MM.1S (cell line): ENCODE results near the gene TBC1D5.

Experiments used
- DNase-seq: peaks from one replicate; pipeline ENCODE4 v3.0.0-alpha.2; 2015
- H2AFZ ChIP-seq: fragments of 300-600 bp; sonication (generic); 2 replicates; pipeline ENCODE4 v1.6.0; 2016; ENCODE audit warnings: antibody characterized with exemption, low read length
- H3F3A ChIP-seq: fragments of 300-600 bp; sonication (generic); 2 replicates; pipeline ENCODE4 v1.6.1; 2016; ENCODE audit warnings: mild to moderate bottlenecking, antibody characterized with exemption, low read length, moderate library complexity, mixed read lengths; ENCODE audit not compliant: insufficient read depth
- H3K27ac ChIP-seq: fragments of 300-600 bp; sonication (generic); 2 replicates; pipeline ENCODE4 v1.5.1; 2016; ENCODE audit warnings: mild to moderate bottlenecking, low read length
- H3K27me3 ChIP-seq: fragments of 300-600 bp; sonication (generic); replicated peaks from 2 replicates; pipeline ENCODE4 v1.6.0; 2016; ENCODE audit warnings: low read length; ENCODE audit not compliant: insufficient read depth
- H3K36me3 ChIP-seq: fragments of 300-600 bp; sonication (generic); replicated peaks from 2 replicates; pipeline ENCODE4 v1.6.1; 2016; ENCODE audit warnings: mild to moderate bottlenecking, low read length, mixed read lengths; ENCODE audit not compliant: insufficient read depth
- H3K4me1 ChIP-seq: fragments of 300-600 bp; sonication (generic); 2 replicates; pipeline ENCODE4 v1.6.1; 2016; ENCODE audit warnings: low read length, mixed read lengths
- H3K4me2 ChIP-seq: fragments of 300-600 bp; sonication (generic); 2 replicates; pipeline ENCODE4 v1.6.0; 2016; ENCODE audit warnings: low read depth, low read length
- H3K4me3 ChIP-seq: fragments of 300-600 bp; sonication (generic); 2 replicates; pipeline ENCODE4 v1.5.1; 2016; ENCODE audit warnings: low read length, mixed read lengths
- H3K79me2 ChIP-seq: fragments of 300-600 bp; sonication (generic); 2 replicates; pipeline ENCODE4 v1.6.1; 2016; ENCODE audit warnings: mixed run types, low read length, mixed read lengths
- H3K9ac ChIP-seq: fragments of 300-600 bp; sonication (generic); 2 replicates; pipeline ENCODE4 v1.6.1; 2016; ENCODE audit warnings: low read length, mixed read lengths
- H3K9me2 ChIP-seq: fragments of 300-600 bp; sonication (generic); replicated peaks from 2 replicates; pipeline ENCODE4 v1.6.1; 2016; ENCODE audit warnings: mild to moderate bottlenecking, low read length, mixed read lengths; ENCODE audit not compliant: insufficient read depth
- H3K9me3 ChIP-seq: fragments of 300-600 bp; sonication (generic); replicated peaks from 2 replicates; pipeline ENCODE4 v1.6.1; 2016; ENCODE audit warnings: mild to moderate bottlenecking, low read length, mixed read lengths; ENCODE audit not compliant: insufficient read depth
- H4K20me1 ChIP-seq: fragments of 300-600 bp; sonication (generic); 2 replicates; pipeline ENCODE4 v1.6.1; 2016; ENCODE audit warnings: mild to moderate bottlenecking, low read length, moderate library complexity, mixed read lengths; ENCODE audit not compliant: insufficient read depth
- EZH2 ChIP-seq: fragments of 300-600 bp; sonication (generic); optimal IDR thresholded peaks from 2 replicates; pipeline ENCODE3; 2017; ENCODE audit warnings: low read depth, mild to moderate bottlenecking, antibody characterized with exemption, low read length, mixed read lengths
- EZH2phosphoT487 ChIP-seq: fragments of 300-600 bp; sonication (generic); IDR thresholded peaks from 2 replicates; pipeline ENCODE4 v1.6.1; 2018; ENCODE audit warnings: antibody characterized with exemption, low read length
- TF ChIP-seq, protein P1 (sequence below): fragments of 300-600 bp; sonication (generic); IDR thresholded peaks from 2 replicates; pipeline ENCODE4 v1.5.1; 2016; ENCODE audit warnings: antibody characterized with exemption, low read length, mixed read lengths

The TBC1D5 gene

GRCh38 chr3:17369973-17370372 is 372.5 kb downstream of the TBC1D5 start:
- no peaks in the 10 kb centered on the region for H3K9me3 ChIP-seq
- H3F3A ChIP-seq: no peaks in the 10 kb centered on the region
- H2AFZ ChIP-seq: no peak overlapping the region
- no peaks in the 10 kb centered on the region for H3K9me2 ChIP-seq
- H3K27ac ChIP-seq: no peak overlapping the region
- H3K27me3 ChIP-seq: no peaks in the 10 kb centered on the region
- TF ChIP-seq EZH2phosphoT487 (no peak), EZH2 (no peak)
- TF ChIP-seq, protein P1, sequence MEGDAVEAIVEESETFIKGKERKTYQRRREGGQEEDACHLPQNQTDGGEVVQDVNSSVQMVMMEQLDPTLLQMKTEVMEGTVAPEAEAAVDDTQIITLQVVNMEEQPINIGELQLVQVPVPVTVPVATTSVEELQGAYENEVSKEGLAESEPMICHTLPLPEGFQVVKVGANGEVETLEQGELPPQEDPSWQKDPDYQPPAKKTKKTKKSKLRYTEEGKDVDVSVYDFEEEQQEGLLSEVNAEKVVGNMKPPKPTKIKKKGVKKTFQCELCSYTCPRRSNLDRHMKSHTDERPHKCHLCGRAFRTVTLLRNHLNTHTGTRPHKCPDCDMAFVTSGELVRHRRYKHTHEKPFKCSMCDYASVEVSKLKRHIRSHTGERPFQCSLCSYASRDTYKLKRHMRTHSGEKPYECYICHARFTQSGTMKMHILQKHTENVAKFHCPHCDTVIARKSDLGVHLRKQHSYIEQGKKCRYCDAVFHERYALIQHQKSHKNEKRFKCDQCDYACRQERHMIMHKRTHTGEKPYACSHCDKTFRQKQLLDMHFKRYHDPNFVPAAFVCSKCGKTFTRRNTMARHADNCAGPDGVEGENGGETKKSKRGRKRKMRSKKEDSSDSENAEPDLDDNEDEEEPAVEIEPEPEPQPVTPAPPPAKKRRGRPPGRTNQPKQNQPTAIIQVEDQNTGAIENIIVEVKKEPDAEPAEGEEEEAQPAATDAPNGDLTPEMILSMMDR: no peak
- H4K20me1 ChIP-seq: no peaks in the 10 kb centered on the region
- H3K4me2 ChIP-seq: peak overlapping the region; percentile 35; the same call in 1 of the 2 replicates
- peak; percentile 43 for DNase-seq
- H3K79me2 ChIP-seq: no peaks in the 10 kb centered on the region
- no peak overlapping the region for H3K4me3 ChIP-seq
- H3K9ac ChIP-seq: no peak overlapping the region
- H3K4me1 ChIP-seq: peaks cover 13% of the 10 kb centered on the region; the same call in 1 of the 2 replicates
- H3K36me3 ChIP-seq: no peaks in the 10 kb centered on the region

DNA sequence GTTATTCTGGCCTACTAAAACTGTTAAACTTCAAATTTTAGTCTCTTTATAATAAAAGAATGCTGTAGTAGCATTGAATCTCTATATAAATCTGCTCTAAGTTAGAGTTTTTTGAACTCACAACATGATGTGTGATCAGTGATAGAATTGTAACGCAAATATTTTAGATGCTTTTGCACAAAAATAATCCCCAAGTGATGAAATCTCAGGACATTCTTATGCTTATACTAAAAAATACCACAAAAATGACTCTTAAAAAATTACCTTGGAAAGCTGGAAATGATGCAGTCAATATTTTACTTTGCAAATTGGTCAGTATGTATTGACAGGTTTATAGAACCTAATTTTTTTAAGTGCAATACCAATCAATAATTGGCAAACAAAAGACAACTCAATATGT is 375.3 kb downstream of the TBC1D5 start:
- no peak for TF ChIP-seq EZH2phosphoT487
- no peak for TF ChIP-seq EZH2
- TF ChIP-seq, protein P1: no peak
- no peaks in the 10 kb centered on the region for H4K20me1 ChIP-seq
- DNase-seq: no peak

GRCh38 chr3:17360991-17361390 is 381.4 kb downstream of the TBC1D5 start:
- Histone ChIP-seq H4K20me1 (no peaks in the 10 kb centered on the region), H3K27ac (no peak overlapping the region), H3K4me2 (no peak overlapping the region), H3K36me3 (no peaks in the 10 kb centered on the region), H3K4me3 (no peak overlapping the region), H3K27me3 (no peaks in the 10 kb centered on the region), H3F3A (no peaks in the 10 kb centered on the region), H3K9ac (no peak overlapping the region), H3K9me2 (no peaks in the 10 kb centered on the region), H3K79me2 (no peaks in the 10 kb centered on the region), H2AFZ (no peak overlapping the region), H3K4me1 (no peaks in the 10 kb centered on the region), H3K9me3 (no peaks in the 10 kb centered on the region)
- DNase-seq: no peak
- TF ChIP-seq EZH2phosphoT487 (no peak), EZH2 (no peak)
- TF ChIP-seq, protein P1: no peak

More for the DNA sequence above, 375.3 kb downstream of the TBC1D5 start:
- Histone ChIP-seq H3K4me2 (no peak overlapping the region), H3K4me1 (peaks cover 13% of the 10 kb centered on the region; the same call in 1 of the 2 replicates), H3F3A (no peaks in the 10 kb centered on the region), H3K4me3 (no peak overlapping the region), H3K27me3 (no peaks in the 10 kb centered on the region), H3K36me3 (no peaks in the 10 kb centered on the region), H3K9ac (no peak overlapping the region), H3K9me2 (no peaks in the 10 kb centered on the region), H3K27ac (no peak overlapping the region), H3K9me3 (no peaks in the 10 kb centered on the region), H2AFZ (no peak overlapping the region), H3K79me2 (no peaks in the 10 kb centered on the region)
